HG03565 (cell line): Measurements from ENCODE around the gene TEX19.
"Not testable (repeated sequence)": the region's sequence is repeated elsewhere in the genome, so short reads cannot be mapped to it uniquely, and the experiment has no call there.

Experiments used
- ATAC-seq: cut with Tn5 transposase; IDR thresholded peaks from one replicate; pipeline ENCODE4 v1.9.1; 2021; ENCODE audit warnings: mild to moderate bottlenecking, moderate library complexity; ENCODE audit not compliant: unreplicated experiment

The TEX19 gene

GRCh38 chr17:82406131-82406671 lies 47.2 kb downstream of the TEX19 start:
- ATAC-seq: no peak

GRCh38 chr17:82407255-82407654 lies 48.2 kb downstream of the TEX19 start:
- ATAC-seq: no peak

GRCh38 chr17:82408288-82408937 lies 49.4 kb downstream of the TEX19 start:
- ATAC-seq: no peak

- no peak for ATAC-seq
Observed at GRCh38 chr17:82408938-82409318, 49.9 kb downstream of the TEX19 start.

GRCh38 chr17:82410014-82410716 lies 51.1 kb downstream of the TEX19 start:
- no peak for ATAC-seq

GRCh38 chr17:82411396-82412053 lies 52.5 kb downstream of the TEX19 start:
- ATAC-seq: no peak

- not testable (repeated sequence) for ATAC-seq
Observed at GRCh38 chr17:82412081-82412480, 53.0 kb downstream of the TEX19 start.

GRCh38 chr17:82412535-82413520 lies 53.8 kb downstream of the TEX19 start:
- no peak for ATAC-seq
